A549 (cell line): Measurements from ENCODE around the gene MEST. TPM values are rescaled to one million over a fixed set of nuclear protein-coding genes. Genes with fewer than 3 reads are reported as not detected.

ENCODE experiments used
- ATAC-seq, 2 experiments: fragments of 200-7000 bp in 1 of 2; fragments of >200 bp in 1 of 2; cut with Nextera tagmentation in 1 of 2; cut with Tn5 transposase in 1 of 2; 3 replicates each; pipeline versions ENCODE4 v1.8.0 to v1.9.1; 2018 to 2020; ENCODE audit warnings: mild to moderate bottlenecking in 1 of 2, moderate library complexity in 1 of 2
- CTCF ChIA-PET: fragments of 300-600 bp; sonication (Branson Sonifier 250); formaldehyde crosslinking; extraction: SDS; loops from one replicate; lab custom pipeline; 2021; ENCODE audit warnings: antibody characterized with exemption, inconsistent platforms; lab: Yijun Ruan, JAX
- POLR2A ChIA-PET: fragments of 350-600 bp; formaldehyde crosslinking; extraction: SDS; loops from one replicate; lab custom pipeline; 2021; ENCODE audit warnings: antibody characterized with exemption, inconsistent platforms; lab: Yijun Ruan, JAX
- DNase-seq, 2 experiments: peaks; one replicate each; pipeline versions ENCODE4 v3.0.0 to v3.0.0-alpha.2; 2011 to 2016; ENCODE audit warnings: low read depth in 1 of 2, low spot score in 1 of 2
- FAIRE-seq: peaks from 2 replicates; lab custom pipeline; 2011; peaks lifted over from hg19 to GRCh38; lab: Jason Lieb, UNC
- H3K27ac ChIP-seq, 2 experiments: fragments of >200 bp; sonication (Bioruptor Twin); formaldehyde crosslinking; 3 replicates each; pipeline ENCODE4 v1.5.1; 2016 to 2017
- H3K4me1 ChIP-seq: fragments of >200 bp; sonication (Bioruptor Twin); formaldehyde crosslinking; 3 replicates; pipeline ENCODE4 v1.6.1; 2016
- H3K4me2 ChIP-seq: fragments of >200 bp; sonication (Bioruptor Twin); formaldehyde crosslinking; 3 replicates; pipeline ENCODE4 v1.6.1; 2016
- H3K4me3 ChIP-seq: fragments of >200 bp; sonication (Bioruptor Twin); formaldehyde crosslinking; 3 replicates; pipeline ENCODE4 v1.5.1; 2016
- H3K9me3 ChIP-seq: fragments of >200 bp; sonication (Bioruptor Twin); formaldehyde crosslinking; 3 replicates; pipeline ENCODE4 v1.6.1; 2016
- CBX8 ChIP-seq: fragments of 200-600 bp; sonication (generic); IDR thresholded peaks from 2 replicates; pipeline ENCODE4 v1.6.1; 2016
- CEBPB ChIP-seq, 2 experiments: fragments of >200 bp in 1 of 2; sonication (Bioruptor Twin) in 1 of 2; formaldehyde crosslinking in 1 of 2; IDR thresholded peaks; 2 replicates each; pipeline ENCODE4 v1.6.1; 2012 to 2016
- EHMT2 ChIP-seq: fragments of 200-600 bp; sonication (generic); IDR thresholded peaks from 2 replicates; pipeline ENCODE4 v1.6.1; 2016; ENCODE audit warnings: antibody characterized with exemption, low read depth, mild to moderate bottlenecking, moderate library complexity
- ESRRA ChIP-seq: fragments of 150-350 bp; IDR thresholded peaks from 2 replicates; pipeline ENCODE4 v1.6.1; 2014; ENCODE audit warnings: mild to moderate bottlenecking, low read length, borderline replicate concordance
- HEYL ChIP-seq: fragments of 250-450 bp; sonication (Bioruptor Pico); IDR thresholded peaks from 2 replicates; pipeline ENCODE4 v1.8.0; 2021; ENCODE audit warnings: mild to moderate bottlenecking, moderate library complexity
- HOXB5 ChIP-seq: fragments of 250-450 bp; sonication (Bioruptor Pico); IDR thresholded peaks from 2 replicates; pipeline ENCODE4 v1.5.0; 2020; ENCODE audit warnings: mild to moderate bottlenecking, moderate library complexity
- JUN ChIP-seq, 2 experiments: fragments of >200 bp; sonication (Bioruptor Twin); formaldehyde crosslinking; IDR thresholded peaks; 2 replicates in 1 of 2; 3 replicates in 1 of 2; pipeline ENCODE4 v1.6.1; 2016 to 2017
- KDM1A ChIP-seq: fragments of 200-600 bp; sonication (generic); IDR thresholded peaks from 2 replicates; pipeline ENCODE4 v1.6.1; 2016; ENCODE audit warnings: low read depth, mild to moderate bottlenecking
- MAFK ChIP-seq: fragments of 450-650 bp; IDR thresholded peaks from 2 replicates; pipeline ENCODE4 v1.6.1; 2014; ENCODE audit not compliant: partially characterized antibody
- SREBF2 ChIP-seq: fragments of 450-650 bp; IDR thresholded peaks from 2 replicates; pipeline ENCODE4 v1.6.1; 2014; ENCODE audit warnings: mild to moderate bottlenecking, moderate library complexity
- TP53 ChIP-seq: fragments of 250-450 bp; sonication (Bioruptor Pico); IDR thresholded peaks from 2 replicates; pipeline ENCODE4 v1.5.0; 2021; ENCODE audit warnings: mild to moderate bottlenecking, moderate library complexity
- ZFP36 ChIP-seq: fragments of 450-650 bp; IDR thresholded peaks from 2 replicates; pipeline ENCODE4 v1.6.1; 2014; ENCODE audit warnings: borderline replicate concordance; ENCODE audit not compliant: partially characterized antibody
- ZNF302 ChIP-seq: fragments of 250-450 bp; sonication (Bioruptor Pico); IDR thresholded peaks from 2 replicates; pipeline ENCODE4 v1.9.0; 2021; ENCODE audit warnings: inconsistent platforms, mild to moderate bottlenecking, moderate library complexity
- WGBS: methylation state at CpG from one replicate; pipeline ENCODE4 v1.1.6; 2017; ENCODE audit errors: missing lambda C conversion rate; 5-methylcytosine and 5-hydroxymethylcytosine counted together
- polyA plus RNA-seq, 4 experiments: library from polyadenylated mRNA; depleted of rRNA in 3 of 4; stranded (reverse); fragments of >200 nt; fragmentation: RNase III in 1 of 4; extraction: RNeasy Plus Mini Kit Qiagen cat#74134 plus additional on column Dnase treatment in 1 of 4; gene quantifications; 2 replicates in 3 of 4; 3 replicates in 1 of 4; pipeline ENCODE4 v1.2.3, GENCODE V29; 2011 to 2017
- TF ChIP-seq, protein P1 (sequence below): fragments of 450-650 bp; IDR thresholded peaks from 2 replicates; pipeline ENCODE4 v1.6.1; 2014; ENCODE audit warnings: antibody characterized with exemption
- TF ChIP-seq, protein P2 (sequence below): fragments of 200-600 bp; sonication (generic); IDR thresholded peaks from 2 replicates; pipeline ENCODE4 v1.6.1; 2016; ENCODE audit warnings: antibody characterized with exemption, mild to moderate bottlenecking, moderate library complexity

Gene MEST
- polyA plus RNA-seq, 2 of the 4 experiments (the other 2 are of a cell fraction): 31.2 to 85.1 TPM

DNA sequence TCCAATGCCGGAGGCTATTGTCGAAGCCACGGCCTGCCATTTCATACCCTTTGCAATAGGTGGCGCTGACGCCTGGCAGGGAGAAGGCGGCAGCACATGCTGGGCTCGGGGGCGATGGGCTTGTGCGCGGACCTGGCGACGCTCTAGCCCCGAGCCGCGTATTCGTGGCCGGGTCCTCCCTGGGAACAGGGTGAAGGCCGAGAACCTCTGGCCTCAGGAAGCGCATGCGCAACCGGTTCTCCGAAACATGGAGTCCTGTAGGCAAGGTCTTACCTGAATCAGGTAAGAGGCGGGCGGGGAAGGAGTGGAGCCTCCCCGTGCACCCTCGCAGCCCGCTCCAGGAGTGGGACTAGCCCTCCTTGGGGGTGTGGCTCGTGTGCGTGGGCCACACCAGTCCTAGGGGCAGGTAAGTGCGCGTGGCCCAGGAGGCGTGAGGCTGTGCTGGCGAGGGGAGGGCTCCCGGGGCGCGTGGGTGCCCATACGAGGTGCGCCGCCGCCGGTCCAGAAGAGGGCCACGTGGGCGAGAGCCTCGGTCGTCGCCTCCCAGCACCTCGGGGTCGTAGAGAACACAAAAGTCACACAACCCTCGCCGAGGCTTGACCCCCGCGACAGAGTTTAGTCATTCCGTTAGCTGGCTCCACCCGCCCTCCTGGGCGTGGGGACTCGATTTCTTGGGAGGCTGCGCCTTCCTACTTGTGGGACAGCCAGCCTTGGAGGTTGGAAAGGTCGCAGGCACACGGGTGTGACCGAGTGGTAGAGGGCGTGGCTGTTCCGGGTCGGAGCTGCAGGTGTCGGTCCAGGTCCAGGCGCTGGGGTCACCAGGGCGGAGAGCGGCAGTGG, 5.6 kb upstream of the MEST start (continued):
- peak; percentile 51 to 65; a peak in 3 of 5 replicates for TF ChIP-seq JUN (IDR thresholded peaks at IDR 0.05)

DNA sequence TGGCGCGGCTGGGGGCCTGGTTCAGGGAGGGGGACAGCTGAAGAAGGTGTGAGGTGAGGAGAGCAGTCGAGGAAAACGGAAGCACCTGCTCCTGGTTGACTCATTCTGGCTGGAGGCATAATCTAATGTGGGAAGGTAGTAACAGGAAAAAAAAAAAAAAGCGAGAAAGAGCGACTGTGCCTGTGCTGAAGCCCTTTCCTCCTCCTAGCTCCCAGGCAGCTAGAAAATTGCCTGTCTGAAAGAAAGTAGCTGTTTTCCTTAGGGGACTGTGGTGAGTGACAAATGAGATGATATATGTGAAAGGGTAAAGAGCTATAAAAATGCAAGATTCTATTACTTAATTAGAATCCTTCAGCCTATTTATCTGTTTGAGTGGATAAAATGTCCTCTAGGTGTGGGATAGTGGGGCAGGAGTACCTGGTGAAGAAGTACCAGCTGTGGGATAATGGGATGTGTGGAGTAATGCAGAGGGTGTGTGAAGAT, 4.9 kb upstream of the MEST start:
- TF ChIP-seq SREBF2 (no peak), HEYL (CRISPR knock-in tag) (no peak), ZFP36 (no peak), CBX8 (no peak), HOXB5 (CRISPR knock-in tag) (no peak)
- TF ChIP-seq, protein P1, sequence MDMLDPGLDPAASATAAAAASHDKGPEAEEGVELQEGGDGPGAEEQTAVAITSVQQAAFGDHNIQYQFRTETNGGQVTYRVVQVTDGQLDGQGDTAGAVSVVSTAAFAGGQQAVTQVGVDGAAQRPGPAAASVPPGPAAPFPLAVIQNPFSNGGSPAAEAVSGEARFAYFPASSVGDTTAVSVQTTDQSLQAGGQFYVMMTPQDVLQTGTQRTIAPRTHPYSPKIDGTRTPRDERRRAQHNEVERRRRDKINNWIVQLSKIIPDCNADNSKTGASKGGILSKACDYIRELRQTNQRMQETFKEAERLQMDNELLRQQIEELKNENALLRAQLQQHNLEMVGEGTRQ: no peak
- TF ChIP-seq, protein P2, sequence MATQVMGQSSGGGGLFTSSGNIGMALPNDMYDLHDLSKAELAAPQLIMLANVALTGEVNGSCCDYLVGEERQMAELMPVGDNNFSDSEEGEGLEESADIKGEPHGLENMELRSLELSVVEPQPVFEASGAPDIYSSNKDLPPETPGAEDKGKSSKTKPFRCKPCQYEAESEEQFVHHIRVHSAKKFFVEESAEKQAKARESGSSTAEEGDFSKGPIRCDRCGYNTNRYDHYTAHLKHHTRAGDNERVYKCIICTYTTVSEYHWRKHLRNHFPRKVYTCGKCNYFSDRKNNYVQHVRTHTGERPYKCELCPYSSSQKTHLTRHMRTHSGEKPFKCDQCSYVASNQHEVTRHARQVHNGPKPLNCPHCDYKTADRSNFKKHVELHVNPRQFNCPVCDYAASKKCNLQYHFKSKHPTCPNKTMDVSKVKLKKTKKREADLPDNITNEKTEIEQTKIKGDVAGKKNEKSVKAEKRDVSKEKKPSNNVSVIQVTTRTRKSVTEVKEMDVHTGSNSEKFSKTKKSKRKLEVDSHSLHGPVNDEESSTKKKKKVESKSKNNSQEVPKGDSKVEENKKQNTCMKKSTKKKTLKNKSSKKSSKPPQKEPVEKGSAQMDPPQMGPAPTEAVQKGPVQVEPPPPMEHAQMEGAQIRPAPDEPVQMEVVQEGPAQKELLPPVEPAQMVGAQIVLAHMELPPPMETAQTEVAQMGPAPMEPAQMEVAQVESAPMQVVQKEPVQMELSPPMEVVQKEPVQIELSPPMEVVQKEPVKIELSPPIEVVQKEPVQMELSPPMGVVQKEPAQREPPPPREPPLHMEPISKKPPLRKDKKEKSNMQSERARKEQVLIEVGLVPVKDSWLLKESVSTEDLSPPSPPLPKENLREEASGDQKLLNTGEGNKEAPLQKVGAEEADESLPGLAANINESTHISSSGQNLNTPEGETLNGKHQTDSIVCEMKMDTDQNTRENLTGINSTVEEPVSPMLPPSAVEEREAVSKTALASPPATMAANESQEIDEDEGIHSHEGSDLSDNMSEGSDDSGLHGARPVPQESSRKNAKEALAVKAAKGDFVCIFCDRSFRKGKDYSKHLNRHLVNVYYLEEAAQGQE: no peak
- no peak for FAIRE-seq
- 27% methylated on average over 6 of the region's 6 CpGs for WGBS
- DNase-seq: no peak
- H3K9me3 ChIP-seq: no peaks in the 10 kb centered on the region
- no peaks in the 10 kb centered on the region for H3K4me1 ChIP-seq
- ChIA-PET CTCF (interaction anchor here (0.6 to 3.0 kb wide), 8 partner anchors 10 to 416 kb away, joined by 4 to 9 read pairs (median 4); partner anchors contain the start of gene KLHDC10), POLR2A (interaction anchor here (0.6 to 0.8 kb wide), 2 partner anchors 117 to 281 kb away, joined by 4 to 7 read pairs; partner anchors contain the start of gene TMEM209)
- ATAC-seq: no peak
- peak overlapping the region; percentile 76 to 90; a peak in 5 of 6 replicates for H3K27ac ChIP-seq
- H3K4me3 ChIP-seq: peak overlapping the region; percentile 54
- H3K4me2 ChIP-seq: peak overlapping the region; percentile 88

DNA sequence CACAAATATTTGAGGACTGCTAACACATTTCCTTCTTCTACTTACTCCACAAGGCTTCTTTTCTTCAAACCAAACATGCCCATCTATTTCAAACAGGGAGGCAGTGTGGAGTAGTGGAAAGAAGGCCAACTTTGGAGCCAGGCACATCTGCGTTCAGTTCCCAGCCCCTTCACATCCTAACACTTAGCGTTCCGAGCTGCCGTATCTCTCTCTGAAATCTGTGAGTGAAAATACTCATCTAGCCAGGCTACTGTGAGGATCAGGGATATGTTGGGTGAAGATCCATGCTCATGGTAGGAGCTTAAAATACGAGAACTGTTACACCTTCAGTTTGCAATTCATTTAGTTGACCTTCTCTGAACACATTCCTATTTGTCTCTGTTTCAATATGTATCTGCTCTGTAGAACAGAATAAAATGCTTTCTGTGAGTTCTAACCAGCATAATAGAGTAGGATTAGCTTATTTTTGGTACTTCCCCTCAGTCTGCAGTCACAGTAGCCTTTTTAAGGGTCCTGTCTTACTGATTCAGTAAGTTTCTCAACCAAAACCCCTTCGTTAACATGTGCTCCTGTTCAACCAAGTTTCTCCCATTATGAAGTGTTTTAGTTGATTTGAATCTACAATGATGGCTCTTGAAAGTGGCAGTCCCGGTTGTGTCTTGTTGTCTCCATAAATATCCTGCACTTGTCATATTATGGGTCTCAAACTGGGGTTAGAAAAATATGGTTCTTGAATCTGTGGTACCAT, 3.3 kb upstream of the MEST start:
- ATAC-seq (no peak), DNase-seq (no peak), FAIRE-seq (no peak)
- H3K9me3 ChIP-seq: no peaks in the 10 kb centered on the region
- no peak overlapping the region for H3K4me3 ChIP-seq
- WGBS: 86% methylated on average over 7 of the region's 7 CpGs
- CTCF ChIA-PET: interaction anchor here (1.1 to 3.0 kb wide), 3 partner anchors 9 to 416 kb away, joined by 3 to 9 read pairs (median 4); no protein-coding TSS in a partner anchor
- no peak overlapping the region for H3K4me2 ChIP-seq
- no peak overlapping the region for H3K27ac ChIP-seq
- TF ChIP-seq CEBPB (IDR thresholded peaks at IDR 0.05): no peak
- TF ChIP-seq JUN (IDR thresholded peaks at IDR 0.05): no peak
- no peak for TF ChIP-seq KDM1A
- no peak for TF ChIP-seq TP53 (CRISPR knock-in tag)
- TF ChIP-seq MAFK: no peak
- no peak for TF ChIP-seq EHMT2
- TF ChIP-seq ESRRA: no peak
- no peak for TF ChIP-seq ZNF302 (CRISPR knock-in tag)
- TF ChIP-seq, protein P1: no peak
- POLR2A ChIA-PET: no interaction called here
- H3K4me1 ChIP-seq: no peaks in the 10 kb centered on the region
